ENCODE measurements around the gene SH2D3C.

SH2D3C gene

GRCh38 chr9:127770905-127771569 lies 7.4 kb downstream of the SH2D3C start (continued):
- TF ChIP-seq ZBTB17 (tag by site-specific recombination; IDR thresholded peaks at IDR 0.05) (peak; percentile 70), ZNF350 (tag by site-specific recombination; IDR thresholded peaks at IDR 0.05) (no peak), ZBTB26 (tag by site-specific recombination; optimal IDR thresholded peaks at IDR 0.05) (peak; percentile 52), ZBTB11 (tag by site-specific recombination; conservative IDR thresholded peaks at IDR 0.05; ENCODE audit: low read depth) (no peak), KLF1 (tag by site-specific recombination; IDR thresholded peaks at IDR 0.05) (peak; percentile 94), ZNF610 (tag by site-specific recombination; IDR thresholded peaks at IDR 0.05; ENCODE audit: borderline replicate concordance) (peak; percentile 53; the same call in 1 of the 2 replicates), KLF8 (tag by site-specific recombination; IDR thresholded peaks at IDR 0.05) (peak; percentile 99)

DNA sequence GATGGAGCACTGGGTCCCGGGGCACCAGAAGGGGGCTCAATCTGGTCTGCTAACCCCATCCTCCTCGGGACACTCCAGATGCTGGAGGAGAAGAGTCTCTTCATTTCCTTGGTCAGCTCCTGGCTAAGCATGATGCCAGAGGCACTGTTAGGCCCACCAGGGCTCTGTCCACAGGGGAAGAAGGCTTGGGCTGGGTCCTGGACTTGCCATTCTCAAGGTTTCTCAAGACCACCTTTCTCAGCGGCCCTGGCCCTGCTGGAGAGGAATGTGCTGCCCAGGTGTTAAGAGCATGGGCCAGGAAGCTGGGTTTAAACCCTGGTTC lies 7.9 kb downstream of the SH2D3C start:
- H3K36me3 ChIP-seq (ENCODE audit: control insufficient read depth in 2 of 2, insufficient read depth in 1 of 2, low read length in 2 of 2) = no peaks in the 10 kb centered on the region
- ChIA-PET POLR2A (interaction anchor here (0.6 to 1.9 kb wide), 13 partner anchors 9 to 156 kb away, joined by 3 to 10 read pairs (median 6); partner anchors contain the start of genes CDK9, ST6GALNAC4 and TOR2A), CTCF (interaction anchor here (0.7 to 1.6 kb wide), 5 partner anchors 14 to 267 kb away, joined by 4 to 12 read pairs (median 4); partner anchors contain the start of gene TOR2A)
- TF ChIP-seq ZFP3 (tag by site-specific recombination; IDR thresholded peaks at IDR 0.05; ENCODE audit: low read depth) (no peak), ZSCAN18 (tag by site-specific recombination; IDR thresholded peaks at IDR 0.05) (no peak), ZNF404 (tag by site-specific recombination; IDR thresholded peaks at IDR 0.05) (no peak), ZBTB48 (tag by site-specific recombination; IDR thresholded peaks at IDR 0.05) (no peak), GLI4 (tag by site-specific recombination; IDR thresholded peaks at IDR 0.05) (no peak), ZNF335 (tag by site-specific recombination; conservative IDR thresholded peaks at IDR 0.05) (no peak), ZNF221 (tag by site-specific recombination; IDR thresholded peaks at IDR 0.05; ENCODE audit: borderline replicate concordance) (no peak), ZNF530 (tag by site-specific recombination; IDR thresholded peaks at IDR 0.05; ENCODE audit: low read depth) (no peak)
- H3K9me3 ChIP-seq (ENCODE audit: control insufficient read depth, insufficient read depth, low read depth, low read length) = no peaks in the 10 kb centered on the region
- no peak overlapping the region for H3K4me3 ChIP-seq (ENCODE audit: low read depth, low read length)
- H3K4me1 ChIP-seq (ENCODE audit: control insufficient read depth, insufficient read depth, low read length) = no peaks in the 10 kb centered on the region
- H3K27ac ChIP-seq (ENCODE audit: extremely low read depth, low read depth, low read length) = no peak overlapping the region

- Histone ChIP-seq H3K4me3 (ENCODE audit: low read depth, low read length) (no peak overlapping the region), H3K27ac (ENCODE audit: extremely low read depth, low read depth, low read length) (no peak overlapping the region), H3K9me3 (ENCODE audit: control insufficient read depth, insufficient read depth, low read depth, low read length) (no peaks in the 10 kb centered on the region), H3K36me3 (ENCODE audit: control insufficient read depth in 2 of 2, insufficient read depth in 1 of 2, low read length in 2 of 2) (no peaks in the 10 kb centered on the region), H3K4me1 (ENCODE audit: control insufficient read depth, insufficient read depth, low read length) (no peaks in the 10 kb centered on the region)
- POLR2A ChIA-PET = interaction anchor here (1.1 to 1.9 kb wide), 3 partner anchors 23 to 147 kb away, joined by 4 to 7 read pairs (median 4); partner anchors contain the start of gene ST6GALNAC4
- CTCF ChIA-PET = interaction anchor here (0.6 to 3.1 kb wide), 4 partner anchors 15 to 266 kb away, joined by 3 to 14 read pairs (median 4); partner anchors contain the start of gene CDK9
- TF ChIP-seq ZNF341 (tag by site-specific recombination; IDR thresholded peaks at IDR 0.05; ENCODE audit: low read depth) = peak; percentile 43; the same call in 1 of the 2 replicates
- no peak for TF ChIP-seq ZNF184 (tag by site-specific recombination; IDR thresholded peaks at IDR 0.05)
- 0 out of 2 replicates have a peak, but pooled peaks have one; percentile 11 for TF ChIP-seq GLIS1 (tag by site-specific recombination; IDR thresholded peaks at IDR 0.05)
Observed at GRCh38 chr9:127769929-127770582, 8.4 kb downstream of the SH2D3C start.

Data from HEK293 (cell line).